OCI-LY7 (cell line): Measurements from ENCODE around the gene TMEM183A. TPM values are rescaled to one million over a fixed set of nuclear protein-coding genes. Genes with fewer than 3 reads are reported as not detected.

Source experiments
- BruUV-seq: library from RNA; stranded (reverse); fragments of 400-500 nt; replicated peaks from 2 replicates; lab custom pipeline; 2021; lab: Mats Ljungman, UMichigan
- CTCF ChIA-PET: fragments of 300-600 bp; sonication (Branson Sonifier 250); formaldehyde crosslinking; loops from one replicate; lab custom pipeline; 2022; ENCODE audit warnings: antibody characterized with exemption; ENCODE audit not compliant: unreplicated experiment; lab: Charles Lee
- POLR2A ChIA-PET: fragments of 300-600 bp; sonication (Branson Sonifier 250); formaldehyde crosslinking; loops from one replicate; lab custom pipeline; 2022; ENCODE audit warnings: antibody characterized with exemption; lab: Charles Lee
- DNase-seq: peaks from one replicate; pipeline ENCODE4 v3.0.0-alpha.2; 2015; ENCODE audit warnings: low spot score
- H2AFZ ChIP-seq: fragments of 200-600 bp; sonication (generic), shearing (Covaris generic); 2 replicates; pipeline ENCODE4 v1.6.1; 2014; ENCODE audit warnings: mild to moderate bottlenecking, antibody characterized with exemption, low read length, moderate library complexity
- H3K27ac ChIP-seq: fragments of 200-600 bp; sonication (generic); 2 replicates; pipeline ENCODE4 v1.5.1; 2014; ENCODE audit warnings: mixed run types, low read depth, mild to moderate bottlenecking, moderate library complexity, low read length, inconsistent platforms; ENCODE audit not compliant: poor library complexity, severe bottlenecking
- H3K36me3 ChIP-seq: fragments of 200-600 bp; sonication (generic); 2 replicates; pipeline ENCODE4 v1.6.1; 2014; ENCODE audit warnings: mild to moderate bottlenecking, antibody characterized with exemption, low read length, moderate library complexity, mixed read lengths; ENCODE audit not compliant: insufficient read depth
- H3K4me1 ChIP-seq: fragments of 200-600 bp; sonication (generic); 2 replicates; pipeline ENCODE4 v1.5.1; 2014; ENCODE audit warnings: mild to moderate bottlenecking, low read length; ENCODE audit not compliant: insufficient read depth, poor library complexity, severe bottlenecking
- H3K4me2 ChIP-seq: fragments of 200-600 bp; sonication (generic); 2 replicates; pipeline ENCODE4 v1.6.1; 2014; ENCODE audit warnings: mild to moderate bottlenecking, low read length
- H3K4me3 ChIP-seq: fragments of 200-600 bp; sonication (generic); 2 replicates; pipeline ENCODE4 v1.5.1; 2014; ENCODE audit warnings: mild to moderate bottlenecking, low read depth, low read length; ENCODE audit not compliant: poor library complexity, severe bottlenecking
- H3K79me2 ChIP-seq: fragments of 200-600 bp; sonication (generic); 2 replicates; pipeline ENCODE4 v1.6.1; 2016; ENCODE audit warnings: low read depth, mild to moderate bottlenecking, low read length, moderate library complexity, mixed read lengths; ENCODE audit not compliant: insufficient read depth
- H3K9me2 ChIP-seq: fragments of 200-600 bp; sonication (generic); 2 replicates; pipeline ENCODE4 v1.6.1; 2016; ENCODE audit warnings: mild to moderate bottlenecking, low read length, mixed read lengths; ENCODE audit not compliant: insufficient read depth
- H3K9me3 ChIP-seq: fragments of 200-600 bp; sonication (generic); 2 replicates; pipeline ENCODE4 v1.6.1; 2014; ENCODE audit warnings: mild to moderate bottlenecking, mixed run types, low read length, mixed read lengths
- H4K20me1 ChIP-seq: fragments of 200-600 bp; sonication (generic); 2 replicates; pipeline ENCODE4 v1.6.1; 2014; ENCODE audit warnings: mild to moderate bottlenecking, antibody characterized with exemption, low read length, moderate library complexity, mixed read lengths; ENCODE audit not compliant: insufficient read depth
- CTCF ChIP-seq: fragments of 200-600 bp; sonication (generic); conservative IDR thresholded peaks from 2 replicates; pipeline ENCODE4 v1.5.1; 2014; ENCODE audit warnings: mild to moderate bottlenecking, antibody characterized with exemption, low read length, moderate library complexity, mixed read lengths
- EZH2phosphoT487 ChIP-seq: fragments of 200-600 bp; sonication (generic); IDR thresholded peaks from 2 replicates; pipeline ENCODE4 v1.6.1; 2018; ENCODE audit warnings: low read depth, borderline replicate concordance, mild to moderate bottlenecking, mixed run types, antibody characterized with exemption, low read length, moderate library complexity, mixed read lengths
- intact Hi-C: fragments of 100-400 bp; cut with micrococcal nuclease; formaldehyde crosslinking; loops from one replicate; pipeline ENCODE4 v1.10.0; 2022; ENCODE audit not compliant: unreplicated experiment
- total RNA-seq, 2 experiments: library from RNA; depleted of rRNA in 1 of 2; stranded (reverse); fragments of >200 nt in 1 of 2; shearing (Covaris generic) in 1 of 2; gene quantifications; 2 replicates each; pipeline ENCODE4 v1.2.3, GENCODE V29; 2014 to 2022

The TMEM183A gene
- total RNA-seq, 2 experiments from 2014 or later, result 83.9 to 92.4 TPM

DNA sequence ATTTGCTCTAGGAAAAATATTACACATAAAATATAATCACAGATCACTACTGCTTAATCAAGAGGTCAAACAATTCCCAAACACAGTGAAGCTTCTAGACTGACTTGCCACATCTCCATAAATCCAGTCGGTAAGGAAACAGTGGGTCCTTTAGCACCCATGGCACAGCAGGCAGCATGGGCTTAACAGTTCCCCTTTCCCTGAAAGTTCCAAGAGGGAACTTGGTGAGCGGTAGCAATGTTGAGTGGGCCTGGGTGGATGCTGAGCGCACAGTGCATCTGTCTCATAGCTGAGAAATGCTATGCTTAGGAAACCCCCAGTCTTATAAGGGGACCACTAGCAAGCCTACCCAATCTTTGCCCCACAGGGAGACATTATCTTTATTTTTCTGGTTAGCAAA, 32.3 kb upstream of the TMEM183A start:
- Histone ChIP-seq H2AFZ (no peak overlapping the region), H4K20me1 (no peaks in the 10 kb centered on the region), H3K79me2 (no peaks in the 10 kb centered on the region), H3K9me3 (no peaks in the 10 kb centered on the region), H3K27ac (no peak overlapping the region), H3K9me2 (no peaks in the 10 kb centered on the region), H3K36me3 (no peaks in the 10 kb centered on the region), H3K4me1 (no peaks in the 10 kb centered on the region), H3K4me3 (no peak overlapping the region), H3K4me2 (no peak overlapping the region)
- BruUV-seq, result no TSS peak
- ChIA-PET POLR2A (no interaction called here), CTCF (no interaction called here)
- intact Hi-C loops, result no loop called here
- no peak for DNase-seq
- TF ChIP-seq CTCF (no peak), EZH2phosphoT487 (no peak)

- no peak for DNase-seq
- H3K4me1 ChIP-seq, result no peaks in the 10 kb centered on the region
- BruUV-seq, result no TSS peak
- CTCF ChIA-PET, result no interaction called here
- no peak overlapping the region for H2AFZ ChIP-seq
- H3K36me3 ChIP-seq, result no peaks in the 10 kb centered on the region
- intact Hi-C loops, result no loop called here
- H3K4me2 ChIP-seq, result no peak overlapping the region
- no peaks in the 10 kb centered on the region for H4K20me1 ChIP-seq
- TF ChIP-seq CTCF, result no peak
- no peak for TF ChIP-seq EZH2phosphoT487
- no peaks in the 10 kb centered on the region for H3K9me3 ChIP-seq
- H3K4me3 ChIP-seq, result no peak overlapping the region
- POLR2A ChIA-PET, result no interaction called here
- H3K9me2 ChIP-seq, result no peaks in the 10 kb centered on the region
- H3K27ac ChIP-seq, result no peak overlapping the region
- H3K79me2 ChIP-seq, result no peaks in the 10 kb centered on the region
Measured at GRCh38 chr1:202976633-202977032, 30.5 kb upstream of the TMEM183A start.

GRCh38 chr1:202979459-202979858, 27.7 kb upstream of the TMEM183A start:
- Histone ChIP-seq H3K9me2 (no peaks in the 10 kb centered on the region), H3K79me2 (no peaks in the 10 kb centered on the region), H3K4me2 (no peak overlapping the region), H3K4me3 (no peak overlapping the region), H3K4me1 (no peaks in the 10 kb centered on the region), H4K20me1 (no peaks in the 10 kb centered on the region), H3K27ac (no peak overlapping the region), H3K9me3 (no peaks in the 10 kb centered on the region), H3K36me3 (no peaks in the 10 kb centered on the region), H2AFZ (no peak overlapping the region)
- POLR2A ChIA-PET, result interaction anchor here (1.2 kb wide), 1 partner anchor 16 kb away, joined by 3 read pairs; no protein-coding TSS in a partner anchor
- no peak for DNase-seq
- CTCF ChIA-PET, result no interaction called here
- BruUV-seq, result no TSS peak
- no peak for TF ChIP-seq EZH2phosphoT487
- TF ChIP-seq CTCF, result no peak
- intact Hi-C loops, result no loop called here
